Neural progenitor cell (in vitro differentiated cells): ENCODE data around the gene CADPS.

Source experiments
- CTCF ChIP-seq: fragments of 200-600 bp; sonication (generic); IDR thresholded peaks from 2 replicates; pipeline ENCODE4 v1.5.1; 2017; ENCODE audit warnings: antibody characterized with exemption, mild to moderate bottlenecking
- EZH2 ChIP-seq: fragments of 200-600 bp; sonication (generic); IDR thresholded peaks from 2 replicates; pipeline ENCODE4 v1.6.1; 2017; ENCODE audit warnings: antibody characterized with exemption, mild to moderate bottlenecking, moderate library complexity

- TF ChIP-seq CTCF: no peak
- TF ChIP-seq EZH2: no peak
These were observed 101.0 kb downstream of the CADPS start for GRCh38 chr3:62774221-62774620.
